ENCODE measurements around the gene CBFA2T3. TPM values are rescaled to one million over a fixed set of nuclear protein-coding genes. Genes with fewer than 3 reads are reported as not detected.

Gene CBFA2T3
- total RNA-seq, 1 experiment from 2014 or later, result 2.9 TPM

GRCh38 chr16:88915639-88916327, 61.2 kb downstream of the CBFA2T3 start:
- Histone ChIP-seq H3K27ac (ENCODE audit: insufficient read length, low read depth, low read length) (no peak overlapping the region), H3K4ac (ENCODE audit: low read depth, low read length) (no peak overlapping the region), H3K79me2 (ENCODE audit: insufficient read depth, low read length) (no peaks in the 10 kb centered on the region), H2BK12ac (ENCODE audit: insufficient read length, low read depth, low read length) (no peak overlapping the region), H3T11ph (ENCODE audit: low read length) (no peak overlapping the region), H2BK120ac (ENCODE audit: low read depth, low read length, poor library complexity, severe bottlenecking) (no peak overlapping the region), H3K18ac (ENCODE audit: insufficient read length, low read depth, low read length) (no peak overlapping the region), H3K4me2 (ENCODE audit: insufficient read depth, insufficient read length, low read length) (no peak overlapping the region), H2BK20ac (ENCODE audit: low read depth, low read length, poor library complexity, severe bottlenecking) (no peak overlapping the region), H2BK15ac (ENCODE audit: low read depth, low read length) (no peak overlapping the region), H3K4me1 (ENCODE audit: insufficient read depth, low read length) (no peaks in the 10 kb centered on the region), H2AK5ac (ENCODE audit: insufficient read length, low read length) (no peak overlapping the region), H4K5ac (ENCODE audit: insufficient read length, low read depth, low read length) (no peak overlapping the region), H3K23ac (ENCODE audit: insufficient read length, low read depth, low read length) (no peak overlapping the region), H3K14ac (ENCODE audit: insufficient read depth, low read length) (no peak overlapping the region), H3K56ac (ENCODE audit: insufficient read length, low read depth, low read length) (no peak overlapping the region), H4K8ac (replicated peaks; ENCODE audit: insufficient read length, low read depth, low read length) (no peak overlapping the region), H3K9ac (ENCODE audit: extremely low read depth, insufficient read length, low read length) (no peak overlapping the region), H4K91ac (ENCODE audit: insufficient read length, low read depth, low read length) (no peak overlapping the region), H3K79me1 (ENCODE audit: insufficient read depth, low read depth, low read length, poor library complexity, severe bottlenecking) (no peaks in the 10 kb centered on the region), H3K27me3 (ENCODE audit: insufficient read depth, low read length) (no peaks in the 10 kb centered on the region), H4K20me1 (ENCODE audit: control insufficient read depth, insufficient read depth, insufficient read length) (no peaks in the 10 kb centered on the region), H2BK5ac (ENCODE audit: insufficient read length, low read length) (no peak overlapping the region), H3K23me2 (ENCODE audit: insufficient read length, low read depth, low read length, poor library complexity, severe bottlenecking) (no peaks in the 10 kb centered on the region), H2AFZ (ENCODE audit: low read length) (no peak overlapping the region), H3K9me3 (ENCODE audit: control insufficient read depth, low read depth, low read length) (no peaks in the 10 kb centered on the region)
- DNase-seq, result no peak
- Mint-ChIP-seq H3K27ac (no peak overlapping the region; a peak in 2 of 7 replicates), H3K27me3 (ENCODE audit: low read depth) (no peaks in the 10 kb centered on the region; the same call in 1 of the 2 replicates), H3K4me1 (peaks cover 12 to 20% of the 10 kb centered on the region in 2 experiments), H3K9me3 (peaks cover 0 to 9% of the 10 kb centered on the region in 2 experiments; a peak in 2 of 5 replicates), H3K36me3 (ENCODE audit: insufficient read depth in 1 of 3, low read depth in 3 of 3) (no peaks in the 10 kb centered on the region), H3K4me3 (no peak overlapping the region)
- WGBS (ENCODE audit: extremely low coverage, insufficient read length, low lambda C conversion rate), result no CpG with 5 or more reads among the region's 30 CpGs
- no peak for TF ChIP-seq CTCF (conservative IDR thresholded peaks at IDR 0.05)

All from H9 (cell line).